ENCODE measurements around the gene PCSK5. TPM values are rescaled to one million over a fixed set of nuclear protein-coding genes. Genes with fewer than 3 reads are reported as not detected.

PCSK5 gene
- polyA plus RNA-seq, 1 donor = 123 TPM

- no peak overlapping the region for H3K27ac ChIP-seq (ENCODE audit: low read length)
- peaks cover 30% of the 10 kb centered on the region for H3K4me1 ChIP-seq (ENCODE audit: control insufficient read depth, insufficient read depth, low read length)
- no peak for DNase-seq
- H3K36me3 ChIP-seq (ENCODE audit: control insufficient read depth, insufficient read depth, low read length) = peaks cover 5% of the 10 kb centered on the region
- WGBS (ENCODE audit: insufficient coverage, low lambda C conversion rate) = no CpG with 5 or more reads among the region's 1 CpG
- no peak overlapping the region for H3K4me3 ChIP-seq (ENCODE audit: low read length)
- H3K27me3 ChIP-seq (ENCODE audit: control insufficient read depth, insufficient read depth, low read length) = no peaks in the 10 kb centered on the region
- H3K9me3 ChIP-seq (ENCODE audit: control insufficient read depth, low read depth, low read length) = no peaks in the 10 kb centered on the region
Observed at GRCh38 chr9:76365028-76365427, 474.6 kb downstream of the PCSK5 start.

GRCh38 chr9:76366275-76366674, 475.8 kb downstream of the PCSK5 start:
- H3K4me1 ChIP-seq (ENCODE audit: control insufficient read depth, insufficient read depth, low read length) = peaks cover 30% of the 10 kb centered on the region
- no CpG with 5 or more reads among the region's 4 CpGs for WGBS (ENCODE audit: insufficient coverage, low lambda C conversion rate)

GRCh38 chr9:76369583-76369982, 479.1 kb downstream of the PCSK5 start:
- H3K27ac ChIP-seq (ENCODE audit: low read length) = peak overlapping the region; percentile 16

More at GRCh38 chr9:76366275-76366674, 475.8 kb downstream of the PCSK5 start:
- H3K9me3 ChIP-seq (ENCODE audit: control insufficient read depth, low read depth, low read length) = no peaks in the 10 kb centered on the region
- H3K36me3 ChIP-seq (ENCODE audit: control insufficient read depth, insufficient read depth, low read length) = no peaks in the 10 kb centered on the region
- peak in 1 of 2 donors; percentile 18 for DNase-seq
- no peak overlapping the region for H3K4me3 ChIP-seq (ENCODE audit: low read length)
- no peaks in the 10 kb centered on the region for H3K27me3 ChIP-seq (ENCODE audit: control insufficient read depth, insufficient read depth, low read length)
- H3K27ac ChIP-seq (ENCODE audit: low read length) = no peak overlapping the region

GRCh38 chr9:76370396-76371023, 480.0 kb downstream of the PCSK5 start:
- 100% methylated on average over 1 of the region's 3 CpGs for WGBS (ENCODE audit: insufficient coverage, low lambda C conversion rate)
- H3K27ac ChIP-seq (ENCODE audit: low read length) = no peak overlapping the region

More at GRCh38 chr9:76369583-76369982, 479.1 kb downstream of the PCSK5 start:
- WGBS (ENCODE audit: insufficient coverage, low lambda C conversion rate) = no CpG with 5 or more reads among the region's 4 CpGs
- Histone ChIP-seq H3K9me3 (ENCODE audit: control insufficient read depth, low read depth, low read length) (no peaks in the 10 kb centered on the region), H3K4me3 (ENCODE audit: low read length) (no peak overlapping the region), H3K27me3 (ENCODE audit: control insufficient read depth, insufficient read depth, low read length) (no peaks in the 10 kb centered on the region), H3K4me1 (ENCODE audit: control insufficient read depth, insufficient read depth, low read length) (peaks cover 39% of the 10 kb centered on the region), H3K36me3 (ENCODE audit: control insufficient read depth, insufficient read depth, low read length) (no peaks in the 10 kb centered on the region)
- peak in 1 of 2 donors; percentile 62 for DNase-seq

GRCh38 chr9:76371901-76372300, 481.4 kb downstream of the PCSK5 start:
- H3K27ac ChIP-seq (ENCODE audit: low read length) = no peak overlapping the region
- H3K4me3 ChIP-seq (ENCODE audit: low read length) = no peak overlapping the region
- no peak for DNase-seq
- no CpG with 5 or more reads among the region's 1 CpG for WGBS (ENCODE audit: insufficient coverage, low lambda C conversion rate)
- no peaks in the 10 kb centered on the region for H3K36me3 ChIP-seq (ENCODE audit: control insufficient read depth, insufficient read depth, low read length)
- H3K27me3 ChIP-seq (ENCODE audit: control insufficient read depth, insufficient read depth, low read length) = no peaks in the 10 kb centered on the region
- peaks cover 45% of the 10 kb centered on the region for H3K4me1 ChIP-seq (ENCODE audit: control insufficient read depth, insufficient read depth, low read length)
- H3K9me3 ChIP-seq (ENCODE audit: control insufficient read depth, low read depth, low read length) = no peaks in the 10 kb centered on the region

More at GRCh38 chr9:76370396-76371023, 480.0 kb downstream of the PCSK5 start:
- H3K9me3 ChIP-seq (ENCODE audit: control insufficient read depth, low read depth, low read length) = no peaks in the 10 kb centered on the region
- H3K4me1 ChIP-seq (ENCODE audit: control insufficient read depth, insufficient read depth, low read length) = peaks cover 45% of the 10 kb centered on the region
- no peaks in the 10 kb centered on the region for H3K27me3 ChIP-seq (ENCODE audit: control insufficient read depth, insufficient read depth, low read length)
- H3K36me3 ChIP-seq (ENCODE audit: control insufficient read depth, insufficient read depth, low read length) = no peaks in the 10 kb centered on the region
- no peak for DNase-seq
- H3K4me3 ChIP-seq (ENCODE audit: low read length) = no peak overlapping the region

- H3K4me1 ChIP-seq (ENCODE audit: control insufficient read depth, insufficient read depth, low read length) = peaks cover 45% of the 10 kb centered on the region
- H3K9me3 ChIP-seq (ENCODE audit: control insufficient read depth, low read depth, low read length) = no peaks in the 10 kb centered on the region
Observed at GRCh38 chr9:76372336-76372735, 481.9 kb downstream of the PCSK5 start.

GRCh38 chr9:76373173-76373783, 482.8 kb downstream of the PCSK5 start:
- 25% methylated on average over 2 of the region's 4 CpGs for WGBS (ENCODE audit: insufficient coverage, low lambda C conversion rate)
- Histone ChIP-seq H3K9me3 (ENCODE audit: control insufficient read depth, low read depth, low read length) (no peaks in the 10 kb centered on the region), H3K27ac (ENCODE audit: low read length) (peak overlapping the region; percentile 84), H3K36me3 (ENCODE audit: control insufficient read depth, insufficient read depth, low read length) (no peaks in the 10 kb centered on the region), H3K4me3 (ENCODE audit: low read length) (no peak overlapping the region), H3K27me3 (ENCODE audit: control insufficient read depth, insufficient read depth, low read length) (no peaks in the 10 kb centered on the region), H3K4me1 (ENCODE audit: control insufficient read depth, insufficient read depth, low read length) (peaks cover 45% of the 10 kb centered on the region)
- DNase-seq = peak; percentile 90 to 94

More at GRCh38 chr9:76372336-76372735, 481.9 kb downstream of the PCSK5 start:
- H3K27me3 ChIP-seq (ENCODE audit: control insufficient read depth, insufficient read depth, low read length) = no peaks in the 10 kb centered on the region
- no peak for DNase-seq
- no peak overlapping the region for H3K4me3 ChIP-seq (ENCODE audit: low read length)
- peak overlapping the region; percentile 84 for H3K27ac ChIP-seq (ENCODE audit: low read length)
- no peaks in the 10 kb centered on the region for H3K36me3 ChIP-seq (ENCODE audit: control insufficient read depth, insufficient read depth, low read length)

GRCh38 chr9:76373784-76374474, 483.5 kb downstream of the PCSK5 start:
- peak overlapping the region; percentile 84 for H3K27ac ChIP-seq (ENCODE audit: low read length)
- no peak overlapping the region for H3K4me3 ChIP-seq (ENCODE audit: low read length)
- H3K4me1 ChIP-seq (ENCODE audit: control insufficient read depth, insufficient read depth, low read length) = peaks cover 41% of the 10 kb centered on the region
- WGBS (ENCODE audit: insufficient coverage, low lambda C conversion rate) = 33% methylated on average over 2 of the region's 6 CpGs
- H3K9me3 ChIP-seq (ENCODE audit: control insufficient read depth, low read depth, low read length) = no peaks in the 10 kb centered on the region
- no peaks in the 10 kb centered on the region for H3K36me3 ChIP-seq (ENCODE audit: control insufficient read depth, insufficient read depth, low read length)
- no peak for DNase-seq
- H3K27me3 ChIP-seq (ENCODE audit: control insufficient read depth, insufficient read depth, low read length) = no peaks in the 10 kb centered on the region

GRCh38 chr9:76374783-76375559, 484.5 kb downstream of the PCSK5 start:
- no peaks in the 10 kb centered on the region for H3K9me3 ChIP-seq (ENCODE audit: control insufficient read depth, low read depth, low read length)
- H3K27me3 ChIP-seq (ENCODE audit: control insufficient read depth, insufficient read depth, low read length) = no peaks in the 10 kb centered on the region
- DNase-seq = peak; percentile 86 to 91
- H3K27ac ChIP-seq (ENCODE audit: low read length) = peak overlapping the region; percentile 84
- peaks cover 33% of the 10 kb centered on the region for H3K4me1 ChIP-seq (ENCODE audit: control insufficient read depth, insufficient read depth, low read length)
- WGBS (ENCODE audit: insufficient coverage, low lambda C conversion rate) = no CpG with 5 or more reads among the region's 10 CpGs
- H3K36me3 ChIP-seq (ENCODE audit: control insufficient read depth, insufficient read depth, low read length) = no peaks in the 10 kb centered on the region
- no peak overlapping the region for H3K4me3 ChIP-seq (ENCODE audit: low read length)

GRCh38 chr9:76377791-76378190, 487.3 kb downstream of the PCSK5 start:
- no peaks in the 10 kb centered on the region for H3K27me3 ChIP-seq (ENCODE audit: control insufficient read depth, insufficient read depth, low read length)
- no peak overlapping the region for H3K27ac ChIP-seq (ENCODE audit: low read length)
- no peaks in the 10 kb centered on the region for H3K36me3 ChIP-seq (ENCODE audit: control insufficient read depth, insufficient read depth, low read length)
- peaks cover 23% of the 10 kb centered on the region for H3K4me1 ChIP-seq (ENCODE audit: control insufficient read depth, insufficient read depth, low read length)
- H3K4me3 ChIP-seq (ENCODE audit: low read length) = no peak overlapping the region
- H3K9me3 ChIP-seq (ENCODE audit: control insufficient read depth, low read depth, low read length) = no peaks in the 10 kb centered on the region
- no peak for DNase-seq

Measured in large intestine (tissue), 3 donors.